Activated CD8-positive, alpha-beta memory T cell treated with anti-CD3 and anti-CD28 coated beads for 36 hours (primary cell): ENCODE results near the gene PTPMT1. TPM values are rescaled to one million over a fixed set of nuclear protein-coding genes. Genes with fewer than 3 reads are reported as not detected.
"Not testable (repeated sequence)": the region's sequence is repeated elsewhere in the genome, so short reads cannot be mapped to it uniquely, and the experiment has no call there.

ENCODE experiments used
- CTCF ChIA-PET: fragments of 350-600 bp; sonication (Branson Sonifier 250); formaldehyde crosslinking; loops from one replicate; lab custom pipeline; 2021; ENCODE audit warnings: antibody characterized with exemption; lab: Charles Lee
- POLR2A ChIA-PET: fragments of 350-600 bp; sonication (Branson Sonifier 250); formaldehyde crosslinking; loops from one replicate; lab custom pipeline; 2021; ENCODE audit warnings: antibody characterized with exemption; lab: Charles Lee
- total RNA-seq, 2 experiments: library from RNA; stranded (reverse); gene quantifications; one replicate each; pipeline ENCODE4 v1.2.3, GENCODE V29; 2021

PTPMT1 gene, protein sequence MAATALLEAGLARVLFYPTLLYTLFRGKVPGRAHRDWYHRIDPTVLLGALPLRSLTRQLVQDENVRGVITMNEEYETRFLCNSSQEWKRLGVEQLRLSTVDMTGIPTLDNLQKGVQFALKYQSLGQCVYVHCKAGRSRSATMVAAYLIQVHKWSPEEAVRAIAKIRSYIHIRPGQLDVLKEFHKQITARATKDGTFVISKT
- total RNA-seq = 10 to 100 TPM; 55.5 to 58.9 TPM

DNA sequence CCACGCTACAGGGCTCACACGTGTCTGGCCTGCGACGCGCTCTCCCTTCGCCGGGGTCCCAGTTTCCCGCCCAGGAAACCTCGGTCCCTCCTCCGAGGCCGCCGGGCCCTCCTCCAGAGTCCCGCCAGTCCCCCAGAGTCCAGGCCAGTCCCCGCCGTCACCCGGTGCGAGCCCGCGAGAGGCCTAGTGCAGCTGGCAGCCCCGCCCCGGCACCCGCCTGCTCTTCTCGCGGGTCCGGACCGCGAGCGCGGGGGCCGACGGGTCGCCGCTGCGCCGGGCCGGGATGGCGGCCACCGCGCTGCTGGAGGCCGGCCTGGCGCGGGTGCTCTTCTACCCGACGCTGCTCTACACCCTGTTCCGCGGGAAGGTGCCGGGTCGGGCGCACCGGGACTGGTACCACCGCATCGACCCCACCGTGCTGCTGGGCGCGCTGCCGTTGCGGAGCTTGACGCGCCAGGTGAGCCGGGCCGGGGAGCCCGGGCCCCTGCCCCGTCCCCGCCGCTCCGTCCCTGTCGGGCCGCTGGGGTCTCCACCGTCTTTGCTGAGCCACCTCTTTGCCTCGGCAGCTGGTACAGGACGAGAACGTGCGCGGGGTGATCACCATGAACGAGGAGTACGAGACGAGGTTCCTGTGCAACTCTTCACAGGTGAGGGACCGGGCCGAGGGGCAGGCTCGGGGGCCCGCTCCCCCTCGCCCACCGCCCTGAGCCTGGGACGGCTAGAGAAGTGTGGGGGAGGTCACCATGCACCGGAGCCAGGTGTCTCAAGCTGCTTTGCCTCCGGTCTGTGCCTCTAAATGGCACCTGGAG lies at the start of gene PTPMT1:
PTPMT1 (plus strand) TSS at position 260 of the 809 bp plus-strand sequence; CDS start at position 284, 24 bp downstream.
- POLR2A ChIA-PET = interaction anchor here (0.7 to 3.4 kb wide), 6 partner anchors 12 to 295 kb away, joined by 3 to 19 read pairs (median 6); partner anchors contain the start of genes CELF1, KBTBD4 and NDUFS3
- CTCF ChIA-PET = interaction anchor here (0.9 to 2.6 kb wide), 3 partner anchors 13 to 112 kb away, joined by 3 to 20 read pairs (median 6); partner anchors contain the start of genes KBTBD4 and NDUFS3

DNA sequence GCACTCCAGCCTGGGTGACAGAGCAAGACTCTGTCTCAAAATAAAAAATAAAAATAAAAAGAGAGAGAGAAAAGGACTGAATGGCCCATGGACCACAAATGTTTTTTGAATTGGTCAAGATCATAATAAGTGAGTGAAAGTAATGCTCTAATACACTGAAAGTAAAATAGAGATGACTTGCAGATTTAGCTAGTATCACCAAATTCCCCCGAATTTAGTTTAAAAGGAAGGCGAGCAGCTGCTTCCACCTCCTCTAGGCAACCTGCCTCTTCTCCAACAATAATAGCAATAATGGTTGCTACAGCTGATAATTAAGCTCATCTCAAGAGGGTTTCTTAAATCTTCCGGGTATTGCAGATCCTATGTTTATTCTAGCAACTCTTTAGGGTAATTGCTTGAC lies 49.2 kb upstream of the PTPMT1 start:
- ChIA-PET POLR2A (interaction anchor here (0.7 kb wide), 1 partner anchor 537 kb away, joined by 4 read pairs; no protein-coding TSS in a partner anchor), CTCF (interaction anchor here (1.1 to 1.9 kb wide), 2 partner anchors 24 to 37 kb away, joined by 3 to 5 read pairs; partner anchors contain the start of gene CELF1)

DNA sequence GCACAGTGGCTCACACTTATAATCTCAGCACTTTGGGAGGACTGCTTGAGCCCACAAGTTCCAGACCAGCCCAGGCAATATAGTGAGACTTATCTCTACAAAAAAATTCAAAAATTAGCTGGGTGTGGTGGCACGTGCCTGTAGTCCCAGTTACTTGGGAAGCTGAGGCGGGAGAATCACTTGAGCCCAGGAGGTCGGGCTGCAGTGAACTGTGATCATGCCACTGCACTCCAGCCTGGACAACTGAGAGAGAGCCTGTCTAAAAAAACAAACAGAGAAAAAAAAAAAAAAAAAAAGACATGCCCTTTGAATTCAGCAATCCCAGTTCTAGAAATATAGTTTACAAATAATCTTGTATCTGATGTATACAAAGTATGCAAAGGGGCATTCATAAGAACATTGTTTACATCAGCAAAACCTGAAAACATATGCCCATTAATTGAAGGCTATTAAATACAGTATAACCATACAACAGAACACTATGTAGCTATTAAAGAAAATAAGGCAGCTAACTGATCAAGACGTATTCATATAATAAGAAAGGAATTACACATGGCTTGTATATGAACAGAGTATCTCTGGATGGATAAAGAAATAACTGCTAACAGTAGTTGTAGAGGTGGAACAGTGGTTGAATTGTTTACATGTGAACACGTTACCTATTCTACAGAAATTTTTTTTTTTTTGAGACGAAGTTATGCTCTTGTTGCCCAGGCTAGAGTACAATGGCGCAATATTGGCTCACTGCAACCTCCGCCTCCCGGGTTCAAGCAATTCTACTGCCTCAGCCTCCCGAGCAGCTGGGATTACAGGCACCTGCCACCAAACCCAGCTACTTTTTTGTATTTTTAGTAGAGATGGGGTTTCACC lies 48.2 kb upstream of the PTPMT1 start:
- ChIA-PET CTCF (no interaction called here), POLR2A (interaction anchor here (0.7 kb wide), 1 partner anchor 539 kb away, joined by 4 read pairs; no protein-coding TSS in a partner anchor)

DNA sequence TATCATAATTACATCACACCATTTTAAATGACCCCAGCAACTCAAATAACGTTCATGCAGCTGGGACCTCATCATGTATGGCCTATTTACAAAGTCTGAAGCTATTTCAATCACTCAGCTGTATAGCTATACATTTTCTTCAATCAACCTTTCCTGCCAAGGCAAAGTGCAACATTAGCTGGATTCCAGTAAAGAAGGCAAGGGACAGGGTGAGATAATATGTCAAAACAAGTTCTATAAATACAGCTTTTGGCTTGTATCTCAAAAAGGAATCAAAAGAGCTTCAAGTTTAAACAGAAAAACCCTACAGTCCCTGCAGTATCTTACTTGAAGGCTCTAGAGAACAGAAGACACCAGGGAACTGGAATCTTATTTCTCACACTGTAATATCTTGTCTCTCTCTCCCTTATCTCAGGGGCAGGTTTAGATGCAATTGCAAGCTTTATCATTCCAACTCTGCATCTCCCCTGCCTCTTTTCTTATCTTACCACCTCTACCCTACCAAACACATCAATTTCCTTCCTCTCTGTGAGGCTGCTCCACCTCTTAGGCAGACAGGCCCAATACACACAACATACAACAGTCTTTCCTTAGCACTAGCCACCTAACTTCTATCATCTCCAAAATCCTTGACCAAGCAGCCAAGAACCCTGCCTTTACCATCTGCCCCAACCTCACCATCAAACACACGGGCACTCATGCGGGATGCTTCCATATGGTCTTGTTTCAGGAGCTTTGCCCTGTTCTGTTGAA lies 47.0 kb upstream of the PTPMT1 start:
- ChIA-PET POLR2A (interaction anchor here (0.6 kb wide), 1 partner anchor 28 kb away, joined by 3 read pairs; no protein-coding TSS in a partner anchor), CTCF (no interaction called here)

DNA sequence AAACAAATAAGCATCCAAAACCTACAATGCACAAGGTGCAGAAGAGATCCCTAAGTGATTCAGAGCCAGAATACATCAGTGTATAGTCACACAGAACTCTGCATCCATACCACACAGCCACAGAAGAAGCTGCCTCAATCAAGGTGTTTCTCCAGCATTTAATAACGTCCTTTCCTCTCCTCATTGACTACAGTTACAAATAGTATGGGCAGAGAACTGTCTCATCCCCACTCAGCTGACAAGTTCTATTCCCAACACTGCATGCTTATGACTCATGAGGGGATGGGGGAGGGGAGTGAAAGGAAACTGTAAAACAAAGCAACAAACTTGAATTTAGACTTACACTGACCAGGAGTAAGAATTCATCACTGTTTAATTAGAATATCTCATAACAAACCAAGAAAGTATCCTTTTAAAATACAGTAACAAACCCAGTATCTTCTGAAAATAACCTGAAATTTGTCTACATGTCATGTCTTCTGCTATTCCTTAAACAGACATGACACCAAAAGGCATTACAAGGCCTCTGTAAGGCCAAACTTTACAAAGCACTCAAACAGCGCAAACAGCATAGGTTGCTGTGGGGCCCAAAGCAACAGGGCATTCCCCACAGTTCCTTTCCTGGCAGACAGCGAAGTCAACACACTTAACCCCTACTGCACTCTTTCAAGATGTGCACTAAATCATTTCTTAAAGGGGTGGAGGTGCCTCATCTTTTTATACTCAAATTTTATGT lies 41.7 kb upstream of the PTPMT1 start:
- ChIA-PET CTCF (interaction anchor here (1.1 to 1.7 kb wide), 2 partner anchors 16 to 28 kb away, joined by 3 read pairs; no protein-coding TSS in a partner anchor), POLR2A (interaction anchor here (0.7 kb wide), 1 partner anchor 8 kb away, joined by 3 read pairs; no protein-coding TSS in a partner anchor)

DNA sequence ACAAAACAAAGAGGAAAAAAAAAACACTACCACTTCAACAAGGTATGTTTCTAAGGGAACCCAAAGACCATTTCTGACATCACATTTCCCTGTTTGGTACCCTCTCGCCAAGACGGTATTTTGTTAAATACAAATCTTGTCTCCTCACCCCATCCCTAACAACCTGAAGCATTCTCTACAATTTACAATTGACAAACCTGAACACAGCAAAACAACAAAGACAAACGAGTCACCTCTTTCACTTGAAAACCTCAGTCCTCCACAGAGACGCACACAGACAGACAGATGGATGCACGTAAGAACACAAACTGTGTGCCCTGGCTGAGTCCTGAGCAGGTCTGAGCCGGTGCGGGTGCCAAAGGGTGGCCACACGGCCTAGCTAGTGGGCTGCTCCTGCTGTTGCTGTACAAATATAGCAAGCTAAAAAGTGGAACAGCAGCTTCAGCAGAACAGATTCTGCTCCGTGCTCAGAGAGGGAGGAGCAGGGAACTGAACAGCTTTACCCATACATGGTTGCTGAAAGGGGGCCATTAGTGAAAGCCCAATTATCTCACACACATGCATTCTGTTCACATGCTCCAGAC lies 41.0 kb upstream of the PTPMT1 start:
- ChIA-PET POLR2A (interaction anchor here (0.7 kb wide), 1 partner anchor 9 kb away, joined by 3 read pairs; no protein-coding TSS in a partner anchor), CTCF (interaction anchor here (0.6 to 1.7 kb wide), 2 partner anchors 15 to 25 kb away, joined by 3 to 4 read pairs; no protein-coding TSS in a partner anchor)

DNA sequence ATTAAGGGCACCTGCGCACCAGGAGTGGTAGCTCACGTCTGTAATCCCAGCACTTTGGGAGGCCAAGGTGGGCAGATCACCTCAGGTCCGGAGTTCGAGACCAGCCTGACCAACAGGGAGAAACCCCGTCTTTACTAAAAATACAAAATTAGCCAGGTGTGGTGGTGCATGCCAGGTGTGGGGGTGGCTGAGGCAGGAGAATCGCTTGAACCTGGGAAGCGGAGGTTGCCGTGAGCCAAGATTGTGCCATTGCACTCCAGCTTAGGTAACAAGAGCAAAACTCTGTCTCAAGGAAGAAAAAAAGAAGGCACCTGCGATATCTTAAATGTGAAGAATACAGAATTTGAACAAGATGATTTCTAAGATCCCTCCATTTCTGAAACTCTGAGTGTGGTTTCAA lies 39.4 kb upstream of the PTPMT1 start:
- CTCF ChIA-PET = not testable (repeated sequence)

DNA sequence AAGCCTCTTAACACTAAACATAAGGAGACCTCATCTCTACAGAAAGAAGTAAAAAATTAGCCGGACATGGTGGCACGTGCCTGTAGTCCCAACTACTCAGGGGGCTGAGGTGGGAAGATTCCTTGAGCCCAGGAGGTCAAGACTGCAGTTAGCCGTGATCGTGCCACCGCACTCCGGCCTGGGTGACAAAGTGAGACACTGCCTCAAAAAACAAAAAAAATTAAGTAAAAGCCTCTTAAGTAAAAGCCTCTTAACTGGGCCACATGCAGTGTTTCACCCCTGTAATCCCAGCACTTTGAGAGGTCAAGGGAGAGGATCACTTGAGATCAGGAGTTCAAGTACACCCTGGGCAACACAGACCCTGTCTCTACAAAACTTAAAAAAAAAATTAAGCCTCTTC lies 38.2 kb upstream of the PTPMT1 start:
- ChIA-PET CTCF (no interaction called here), POLR2A (no interaction called here)

More for the DNA sequence above, 39.4 kb upstream of the PTPMT1 start:
- POLR2A ChIA-PET = not testable (repeated sequence)

DNA sequence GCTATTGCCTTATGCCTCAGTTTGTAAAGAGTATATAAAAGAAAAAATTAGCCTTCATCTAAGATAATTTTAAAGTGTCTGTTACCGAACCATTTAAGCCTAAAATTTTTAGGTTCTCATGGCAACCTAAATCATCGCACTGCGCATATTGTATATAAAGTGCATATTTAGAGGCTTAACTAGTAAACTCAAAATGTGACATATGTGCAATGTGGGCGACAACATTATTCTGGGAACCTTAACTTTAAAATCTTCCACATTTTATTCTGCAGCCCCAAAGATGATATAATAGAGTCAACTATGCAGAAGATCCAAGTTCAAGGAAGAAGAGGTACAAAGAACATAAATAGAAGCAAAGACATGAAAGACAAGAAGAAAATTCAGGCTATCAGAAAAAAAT lies 35.4 kb upstream of the PTPMT1 start:
- ChIA-PET POLR2A (no interaction called here), CTCF (interaction anchor here (1.4 kb wide), 1 partner anchor 22 kb away, joined by 6 read pairs; no protein-coding TSS in a partner anchor)

DNA sequence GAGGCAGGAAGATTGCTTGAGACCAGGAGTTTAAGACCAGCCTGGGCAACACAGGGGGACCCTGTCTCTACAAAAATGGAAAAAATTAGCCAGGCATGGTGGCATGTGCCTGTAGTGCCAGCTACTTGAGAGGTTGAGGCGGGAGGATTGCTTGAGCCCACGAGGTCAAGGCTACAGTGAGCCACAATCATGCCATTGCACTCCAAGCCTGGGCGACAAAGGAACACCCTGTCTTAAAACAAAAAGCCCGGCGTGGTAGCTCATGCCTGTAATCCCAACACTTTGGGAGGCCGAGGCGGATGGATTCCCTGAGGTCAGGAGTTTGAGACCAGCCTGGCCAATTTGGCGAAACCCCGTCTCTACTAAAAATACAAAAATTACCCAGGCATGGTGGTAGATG lies 34.7 kb upstream of the PTPMT1 start:
- POLR2A ChIA-PET, CTCF ChIA-PET: not testable (repeated sequence)

DNA sequence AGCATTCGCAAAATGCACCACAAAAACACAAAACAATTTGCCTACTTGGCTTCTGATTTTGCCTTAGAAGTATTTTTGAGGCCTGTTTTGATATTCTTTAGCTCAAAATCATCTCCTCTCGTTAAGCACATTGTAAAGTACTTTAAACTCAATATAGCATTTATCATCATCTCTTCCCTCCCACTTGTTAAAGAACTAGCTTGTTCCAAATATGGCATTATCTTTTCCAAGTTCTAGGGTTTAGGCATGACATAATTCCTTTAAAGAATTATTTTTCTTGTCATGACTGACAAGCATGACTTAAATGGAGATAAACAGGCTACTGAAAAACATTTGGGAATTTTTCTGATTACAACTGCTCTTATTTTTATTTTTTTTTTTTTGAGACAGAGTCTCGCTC lies 33.7 kb upstream of the PTPMT1 start:
- ChIA-PET POLR2A (no interaction called here), CTCF (interaction anchor here (0.6 to 1.3 kb wide), 2 partner anchors 17 to 100 kb away, joined by 3 to 4 read pairs; no protein-coding TSS in a partner anchor)

DNA sequence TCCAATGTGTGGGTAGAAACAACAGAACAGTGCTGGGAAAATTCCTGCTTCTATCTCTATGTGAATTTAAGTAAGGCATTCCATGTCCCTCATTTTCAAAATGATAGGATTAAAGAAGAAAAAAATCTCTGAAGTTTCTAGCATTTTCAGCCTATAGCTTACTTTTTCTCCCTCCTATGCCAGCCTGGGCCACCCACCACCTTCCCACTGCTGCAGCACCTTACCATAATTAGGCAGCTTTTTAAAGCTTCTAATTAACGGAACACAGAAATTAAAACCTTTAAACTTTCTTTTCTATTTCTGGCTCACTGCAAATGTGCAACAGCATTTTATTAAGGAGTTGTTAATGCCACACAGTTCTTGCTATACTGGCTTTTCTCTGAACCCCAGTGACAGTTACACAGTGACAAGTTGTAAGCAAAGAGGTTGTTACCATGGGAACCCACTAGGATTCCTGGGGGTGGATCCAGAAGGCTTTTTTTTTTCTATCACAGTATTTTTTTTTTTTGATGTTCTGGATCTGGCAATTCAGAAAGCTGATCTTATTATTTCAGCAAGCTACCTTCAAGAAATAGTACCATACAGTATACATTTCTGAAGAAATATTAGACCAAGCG lies 32.7 kb upstream of the PTPMT1 start:
- POLR2A ChIA-PET = interaction anchor here (0.7 kb wide), 1 partner anchor 19 kb away, joined by 8 read pairs; no protein-coding TSS in a partner anchor
- CTCF ChIA-PET = interaction anchor here (1.1 to 1.3 kb wide), 2 partner anchors 18 to 21 kb away, joined by 3 read pairs; no protein-coding TSS in a partner anchor

DNA sequence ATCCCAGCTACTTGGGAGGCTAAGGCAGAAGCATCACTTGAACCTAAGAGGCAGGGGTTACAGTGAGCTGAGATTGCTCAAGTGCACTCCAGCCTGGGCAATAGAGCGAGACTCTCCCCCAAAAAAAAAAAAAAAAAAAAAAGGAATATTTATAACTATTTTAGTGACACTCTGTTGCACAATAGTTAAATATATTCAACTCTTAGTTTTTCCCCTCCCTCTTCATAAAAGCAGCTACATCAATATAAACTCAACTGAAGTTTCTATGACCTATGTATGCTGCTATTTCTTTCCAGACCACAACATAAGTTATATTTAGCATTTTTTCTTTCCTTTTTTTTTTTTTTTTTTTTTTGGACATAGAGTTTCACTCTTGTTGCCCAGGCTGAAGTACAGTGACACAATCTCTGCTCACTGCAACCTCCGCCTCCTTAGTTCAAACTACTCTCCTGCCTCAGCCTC lies 31.7 kb upstream of the PTPMT1 start:
- POLR2A ChIA-PET = interaction anchor here (0.7 kb wide), 2 partner anchors 18 to 1142 kb away, joined by 8 to 11 read pairs; partner anchors contain the start of gene CHRM4
- CTCF ChIA-PET = interaction anchor here (0.6 kb wide), 1 partner anchor 77 kb away, joined by 4 read pairs; no protein-coding TSS in a partner anchor

DNA sequence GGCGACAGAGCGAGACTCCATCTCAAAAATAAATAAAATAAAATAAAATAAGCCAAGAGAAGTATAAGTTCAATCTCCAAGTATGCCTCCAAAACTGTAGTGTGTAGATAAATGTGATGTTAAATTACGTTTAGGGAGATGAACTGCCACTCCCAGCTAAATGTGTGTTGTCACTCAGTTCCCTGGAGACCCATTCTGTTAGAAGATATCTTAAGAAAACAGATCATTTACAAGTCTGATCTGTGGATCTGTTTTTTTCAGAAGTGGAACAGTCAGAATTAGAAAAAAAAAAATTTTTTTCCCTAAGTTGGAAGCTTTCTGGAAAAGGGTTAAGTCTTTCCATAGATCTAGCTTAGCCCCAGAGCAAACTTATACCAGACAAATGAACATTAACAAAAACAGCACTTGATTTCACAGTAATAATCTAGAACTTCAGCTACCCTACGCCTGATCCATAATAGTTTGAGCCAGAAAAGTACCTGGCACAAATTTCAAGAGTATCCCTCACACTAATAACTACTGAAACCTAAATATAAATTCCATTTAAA lies 30.6 kb upstream of the PTPMT1 start:
- POLR2A ChIA-PET = no interaction called here
- CTCF ChIA-PET = no interaction called here

DNA sequence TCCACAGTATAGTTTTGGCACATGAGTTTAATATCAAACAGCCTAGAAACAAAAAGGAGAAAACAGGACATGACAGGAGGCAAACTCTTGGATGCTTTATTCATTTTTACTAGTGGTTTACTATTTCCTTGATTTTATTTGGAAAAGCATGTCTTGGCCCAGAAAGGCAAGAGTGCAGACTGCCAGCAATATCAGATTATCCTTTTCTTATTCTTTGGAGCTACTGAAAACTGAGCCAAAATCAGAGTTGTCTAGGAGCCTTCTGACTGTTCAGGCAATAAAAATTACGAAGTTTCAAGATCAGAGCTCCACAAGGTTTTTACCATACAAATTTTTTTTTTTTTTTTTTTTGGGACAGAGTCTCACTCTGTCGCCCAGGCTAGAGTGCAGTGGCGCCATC lies 28.5 kb upstream of the PTPMT1 start:
- ChIA-PET CTCF (interaction anchor here (1.3 kb wide), 1 partner anchor 16 kb away, joined by 3 read pairs; the partner anchor contains the start of gene CELF1), POLR2A (interaction anchor here (0.6 to 1.0 kb wide), 2 partner anchors 42 to 123 kb away, joined by 3 read pairs; partner anchors contain the start of genes KBTBD4 and NDUFS3)
